RWPE2 (cell line): Measurements from ENCODE around the gene YWHAQ.
"Not testable (repeated sequence)": the region's sequence is repeated elsewhere in the genome, so short reads cannot be mapped to it uniquely, and the experiment has no call there.

Experiments
- ATAC-seq: fragments of 200-7000 bp; cut with Tn5 transposase; 3 replicates; pipeline ENCODE4 v1.9.1; 2021; ENCODE audit warnings: low read depth
- DNase-seq: peaks from one replicate; pipeline ENCODE4 v3.0.0-alpha.2; 2020; ENCODE audit warnings: low spot score
- H3K27ac ChIP-seq: fragments of 450-650 bp; 2 replicates; pipeline ENCODE4 v1.5.1; 2017; ENCODE audit warnings: mild to moderate bottlenecking; ENCODE audit not compliant: poor library complexity, severe bottlenecking
- H3K27me3 ChIP-seq: fragments of 250-450 bp; sonication (Bioruptor Pico); 2 replicates; pipeline ENCODE4 v1.5.1; 2021; ENCODE audit warnings: mild to moderate bottlenecking, moderate library complexity; ENCODE audit not compliant: insufficient read depth, poor library complexity, severe bottlenecking
- H3K36me3 ChIP-seq: fragments of 250-450 bp; sonication (Bioruptor Pico); 2 replicates; pipeline ENCODE4 v1.5.1; 2020; ENCODE audit warnings: low read depth, mild to moderate bottlenecking, moderate library complexity
- H3K4me1 ChIP-seq: fragments of 250-450 bp; sonication (Bioruptor Pico); 2 replicates; pipeline ENCODE4 v1.5.1; 2021; ENCODE audit warnings: mild to moderate bottlenecking, moderate library complexity; ENCODE audit not compliant: insufficient read depth, poor library complexity, severe bottlenecking
- H3K4me3 ChIP-seq: fragments of 250-450 bp; sonication (Bioruptor Pico); 2 replicates; pipeline ENCODE4 v1.5.1; 2021; ENCODE audit warnings: mild to moderate bottlenecking, moderate library complexity; ENCODE audit not compliant: severe bottlenecking
- H3K9me3 ChIP-seq: fragments of 250-450 bp; sonication (Bioruptor Pico); 2 replicates; pipeline ENCODE4 v1.5.1; 2021; ENCODE audit warnings: mild to moderate bottlenecking, moderate library complexity; ENCODE audit not compliant: severe bottlenecking
- TF ChIP-seq, protein P1 (sequence below): fragments of 450-650 bp; IDR thresholded peaks from one replicate; pipeline ENCODE4 v1.5.1; 2017; ENCODE audit warnings: mild to moderate bottlenecking, moderate library complexity; ENCODE audit not compliant: poor library complexity, severe bottlenecking

YWHAQ gene

GRCh38 chr2:9630117-9630735 is 571 bp downstream of the YWHAQ start:
- H3K36me3 ChIP-seq, result peaks cover 48% of the 10 kb centered on the region
- peaks cover 24% of the 10 kb centered on the region for H3K4me1 ChIP-seq
- TF ChIP-seq, protein P1, sequence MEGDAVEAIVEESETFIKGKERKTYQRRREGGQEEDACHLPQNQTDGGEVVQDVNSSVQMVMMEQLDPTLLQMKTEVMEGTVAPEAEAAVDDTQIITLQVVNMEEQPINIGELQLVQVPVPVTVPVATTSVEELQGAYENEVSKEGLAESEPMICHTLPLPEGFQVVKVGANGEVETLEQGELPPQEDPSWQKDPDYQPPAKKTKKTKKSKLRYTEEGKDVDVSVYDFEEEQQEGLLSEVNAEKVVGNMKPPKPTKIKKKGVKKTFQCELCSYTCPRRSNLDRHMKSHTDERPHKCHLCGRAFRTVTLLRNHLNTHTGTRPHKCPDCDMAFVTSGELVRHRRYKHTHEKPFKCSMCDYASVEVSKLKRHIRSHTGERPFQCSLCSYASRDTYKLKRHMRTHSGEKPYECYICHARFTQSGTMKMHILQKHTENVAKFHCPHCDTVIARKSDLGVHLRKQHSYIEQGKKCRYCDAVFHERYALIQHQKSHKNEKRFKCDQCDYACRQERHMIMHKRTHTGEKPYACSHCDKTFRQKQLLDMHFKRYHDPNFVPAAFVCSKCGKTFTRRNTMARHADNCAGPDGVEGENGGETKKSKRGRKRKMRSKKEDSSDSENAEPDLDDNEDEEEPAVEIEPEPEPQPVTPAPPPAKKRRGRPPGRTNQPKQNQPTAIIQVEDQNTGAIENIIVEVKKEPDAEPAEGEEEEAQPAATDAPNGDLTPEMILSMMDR, result no peak
- peak overlapping the region; percentile 66 for H3K4me3 ChIP-seq
- H3K27me3 ChIP-seq, result no peaks in the 10 kb centered on the region
- H3K27ac ChIP-seq, result peak overlapping the region; percentile 78
- ATAC-seq (peak; percentile 47), DNase-seq (peak; percentile 77)
- H3K9me3 ChIP-seq, result no peaks in the 10 kb centered on the region

- H3K4me1 ChIP-seq, result peaks cover 24% of the 10 kb centered on the region
Measured at GRCh38 chr2:9629222-9630116, 1.3 kb downstream of the YWHAQ start.

GRCh38 chr2:9627310-9627709 is 3.5 kb downstream of the YWHAQ start:
- Histone ChIP-seq H3K4me1 (peaks cover 24% of the 10 kb centered on the region), H3K36me3 (peaks cover 65% of the 10 kb centered on the region), H3K4me3 (no peak overlapping the region), H3K27me3 (no peaks in the 10 kb centered on the region), H3K27ac (no peak overlapping the region), H3K9me3 (no peaks in the 10 kb centered on the region)
- DNase-seq, result no peak
- ATAC-seq, result no peak
- TF ChIP-seq, protein P1, result no peak

More at GRCh38 chr2:9629222-9630116, 1.3 kb downstream of the YWHAQ start:
- ATAC-seq, result no peak
- Histone ChIP-seq H3K9me3 (no peaks in the 10 kb centered on the region), H3K36me3 (peaks cover 49% of the 10 kb centered on the region), H3K4me3 (peak overlapping the region; percentile 66), H3K27ac (peak overlapping the region; percentile 78), H3K27me3 (no peaks in the 10 kb centered on the region)
- TF ChIP-seq, protein P1, result no peak
- no peak for DNase-seq

- no peaks in the 10 kb centered on the region for H3K9me3 ChIP-seq
- no peak for ATAC-seq
- peaks cover 24% of the 10 kb centered on the region for H3K4me1 ChIP-seq
- DNase-seq, result no peak
- TF ChIP-seq, protein P1, result no peak
- no peak overlapping the region for H3K27ac ChIP-seq
- peaks cover 70% of the 10 kb centered on the region for H3K36me3 ChIP-seq
- no peaks in the 10 kb centered on the region for H3K27me3 ChIP-seq
- H3K4me3 ChIP-seq, result no peak overlapping the region
Measured at GRCh38 chr2:9623151-9623550, 7.6 kb downstream of the YWHAQ start.

DNA sequence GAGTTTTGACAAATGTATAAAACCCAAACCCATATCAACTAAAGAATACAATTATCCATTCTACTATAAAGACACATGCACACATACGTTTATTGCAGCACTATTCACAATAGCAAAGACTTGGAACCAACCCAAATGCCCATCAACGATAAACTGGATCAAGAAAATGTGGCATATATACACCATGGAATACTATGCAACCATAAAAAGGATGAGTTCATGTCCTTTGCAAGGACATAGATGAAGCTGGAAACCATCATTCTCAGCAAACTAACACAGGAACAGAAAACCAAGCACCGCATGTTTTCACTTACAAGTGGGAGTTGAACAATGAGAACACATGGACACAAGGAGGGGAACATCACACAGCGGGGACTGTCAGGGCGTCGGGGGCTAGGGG is 9.1 kb downstream of the YWHAQ start:
- peaks cover 13% of the 10 kb centered on the region for H3K4me1 ChIP-seq
- DNase-seq, H3K27me3 ChIP-seq, ATAC-seq, H3K27ac ChIP-seq, H3K9me3 ChIP-seq, H3K4me3 ChIP-seq: not testable (repeated sequence)
- peaks cover 67% of the 10 kb centered on the region for H3K36me3 ChIP-seq
